ENCODE results near the gene COG5. TPM values are rescaled to one million over a fixed set of nuclear protein-coding genes. Genes with fewer than 3 reads are reported as not detected.

The COG5 gene
- total and polyA plus RNA-seq, 9 of the 15 experiments (the other 6 are each of a cell fraction or from before 2014, with no cell fraction given) = 15.3 to 75.1 (median 56.4) TPM

DNA sequence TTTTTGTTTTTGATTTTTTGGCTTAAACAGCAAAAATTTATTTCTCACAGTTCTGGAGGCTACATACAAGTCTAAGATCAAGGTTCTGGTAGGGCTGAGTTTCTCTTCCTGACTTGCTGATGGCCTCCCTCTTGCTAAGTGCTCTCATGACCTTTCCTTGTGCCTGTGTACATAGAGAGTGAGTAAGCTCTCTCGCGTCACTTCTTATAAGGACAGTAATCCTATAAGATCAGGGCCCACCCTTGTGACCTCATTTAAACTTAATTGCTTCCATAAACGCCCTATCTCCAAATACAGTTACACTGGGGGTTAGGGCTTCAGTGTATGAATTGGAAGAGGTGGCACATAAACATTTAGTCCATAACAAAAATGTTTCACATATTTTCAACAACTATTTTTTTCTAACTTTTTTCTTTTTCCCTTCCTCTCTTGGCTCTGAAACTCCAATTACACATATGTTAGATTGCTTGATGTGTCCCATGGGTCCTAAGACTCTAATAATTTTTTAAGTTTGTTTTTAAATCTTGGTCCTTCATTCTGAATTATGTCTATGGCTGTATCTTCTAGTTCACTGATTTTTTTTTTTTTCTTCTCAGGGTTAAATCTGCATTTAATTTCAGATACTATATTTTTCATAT, 245.1 kb downstream of the COG5 start (continued):
- TF ChIP-seq, protein P1, sequence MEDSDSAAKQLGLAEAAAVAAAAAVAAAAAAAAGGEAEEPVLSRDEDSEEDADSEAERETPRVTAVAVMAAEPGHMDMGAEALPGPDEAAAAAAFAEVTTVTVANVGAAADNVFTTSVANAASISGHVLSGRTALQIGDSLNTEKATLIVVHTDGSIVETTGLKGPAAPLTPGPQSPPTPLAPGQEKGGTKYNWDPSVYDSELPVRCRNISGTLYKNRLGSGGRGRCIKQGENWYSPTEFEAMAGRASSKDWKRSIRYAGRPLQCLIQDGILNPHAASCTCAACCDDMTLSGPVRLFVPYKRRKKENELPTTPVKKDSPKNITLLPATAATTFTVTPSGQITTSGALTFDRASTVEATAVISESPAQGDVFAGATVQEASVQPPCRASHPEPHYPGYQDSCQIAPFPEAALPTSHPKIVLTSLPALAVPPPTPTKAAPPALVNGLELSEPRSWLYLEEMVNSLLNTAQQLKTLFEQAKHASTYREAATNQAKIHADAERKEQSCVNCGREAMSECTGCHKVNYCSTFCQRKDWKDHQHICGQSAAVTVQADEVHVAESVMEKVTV (CRISPR knock-in tag; IDR thresholded peaks at IDR 0.05) = no peak
- TF ChIP-seq CBX8 (IDR thresholded peaks at IDR 0.05; ENCODE audit: borderline replicate concordance, extremely low read depth, low read depth, low read length, poor library complexity, severe bottlenecking) (no peak), ZNF239 (CRISPR knock-in tag; IDR thresholded peaks at IDR 0.05) (peak; percentile 71), KDM2B (CRISPR knock-in tag; IDR thresholded peaks at IDR 0.05) (no peak), ZNF282 (CRISPR knock-in tag; IDR thresholded peaks at IDR 0.05) (no peak), DACH1 (IDR thresholded peaks at IDR 0.05; ENCODE audit: partially characterized antibody) (no peak), ZSCAN29 (IDR thresholded peaks at IDR 0.05) (no peak), FOS (IDR thresholded peaks at IDR 0.05; ENCODE audit: extremely low read depth, insufficient read length) (no peak), NR4A1 (CRISPR knock-in tag; IDR thresholded peaks at IDR 0.05) (no peak), NR4A1 (tag; IDR thresholded peaks at IDR 0.05) (peak; percentile 99), SRSF7 (optimal IDR thresholded peaks at IDR 0.05; ENCODE audit: low read depth, low read length) (no peak), THRAP3 (IDR thresholded peaks at IDR 0.05; ENCODE audit: borderline replicate concordance) (no peak), ZNF134 (CRISPR knock-in tag; conservative IDR thresholded peaks at IDR 0.05) (no peak), SAP30 (IDR thresholded peaks at IDR 0.05; ENCODE audit: borderline replicate concordance, insufficient read depth, low read depth, low read length, poor library complexity, severe bottlenecking) (no peak), SMARCE1 (IDR thresholded peaks at IDR 0.05) (peak; percentile 92), ZNF175 (CRISPR knock-in tag; IDR thresholded peaks at IDR 0.05; ENCODE audit: low read depth) (peak; percentile 99), DDX20 (tag; IDR thresholded peaks at IDR 0.05; ENCODE audit: low read depth) (peak; percentile 99), ZNF76 (CRISPR knock-in tag; IDR thresholded peaks at IDR 0.05; ENCODE audit: borderline replicate concordance) (no peak)
- TF ChIP-seq, protein P2, sequence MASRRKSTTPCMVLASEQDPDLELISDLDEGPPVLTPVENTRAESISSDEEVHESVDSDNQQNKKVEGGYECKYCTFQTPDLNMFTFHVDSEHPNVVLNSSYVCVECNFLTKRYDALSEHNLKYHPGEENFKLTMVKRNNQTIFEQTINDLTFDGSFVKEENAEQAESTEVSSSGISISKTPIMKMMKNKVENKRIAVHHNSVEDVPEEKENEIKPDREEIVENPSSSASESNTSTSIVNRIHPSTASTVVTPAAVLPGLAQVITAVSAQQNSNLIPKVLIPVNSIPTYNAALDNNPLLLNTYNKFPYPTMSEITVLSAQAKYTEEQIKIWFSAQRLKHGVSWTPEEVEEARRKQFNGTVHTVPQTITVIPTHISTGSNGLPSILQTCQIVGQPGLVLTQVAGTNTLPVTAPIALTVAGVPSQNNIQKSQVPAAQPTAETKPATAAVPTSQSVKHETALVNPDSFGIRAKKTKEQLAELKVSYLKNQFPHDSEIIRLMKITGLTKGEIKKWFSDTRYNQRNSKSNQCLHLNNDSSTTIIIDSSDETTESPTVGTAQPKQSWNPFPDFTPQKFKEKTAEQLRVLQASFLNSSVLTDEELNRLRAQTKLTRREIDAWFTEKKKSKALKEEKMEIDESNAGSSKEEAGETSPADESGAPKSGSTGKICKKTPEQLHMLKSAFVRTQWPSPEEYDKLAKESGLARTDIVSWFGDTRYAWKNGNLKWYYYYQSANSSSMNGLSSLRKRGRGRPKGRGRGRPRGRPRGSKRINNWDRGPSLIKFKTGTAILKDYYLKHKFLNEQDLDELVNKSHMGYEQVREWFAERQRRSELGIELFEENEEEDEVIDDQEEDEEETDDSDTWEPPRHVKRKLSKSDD (conservative IDR thresholded peaks at IDR 0.05; ENCODE audit: low read length) = no peak
- TF ChIP-seq, protein P3, sequence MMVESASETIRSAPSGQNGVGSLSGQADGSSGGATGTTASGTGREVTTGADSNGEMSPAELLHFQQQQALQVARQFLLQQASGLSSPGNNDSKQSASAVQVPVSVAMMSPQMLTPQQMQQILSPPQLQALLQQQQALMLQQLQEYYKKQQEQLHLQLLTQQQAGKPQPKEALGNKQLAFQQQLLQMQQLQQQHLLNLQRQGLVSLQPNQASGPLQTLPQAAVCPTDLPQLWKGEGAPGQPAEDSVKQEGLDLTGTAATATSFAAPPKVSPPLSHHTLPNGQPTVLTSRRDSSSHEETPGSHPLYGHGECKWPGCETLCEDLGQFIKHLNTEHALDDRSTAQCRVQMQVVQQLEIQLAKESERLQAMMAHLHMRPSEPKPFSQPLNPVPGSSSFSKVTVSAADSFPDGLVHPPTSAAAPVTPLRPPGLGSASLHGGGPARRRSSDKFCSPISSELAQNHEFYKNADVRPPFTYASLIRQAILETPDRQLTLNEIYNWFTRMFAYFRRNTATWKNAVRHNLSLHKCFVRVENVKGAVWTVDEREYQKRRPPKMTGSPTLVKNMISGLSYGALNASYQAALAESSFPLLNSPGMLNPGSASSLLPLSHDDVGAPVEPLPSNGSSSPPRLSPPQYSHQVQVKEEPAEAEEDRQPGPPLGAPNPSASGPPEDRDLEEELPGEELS (CRISPR knock-in tag; IDR thresholded peaks at IDR 0.05; ENCODE audit: borderline replicate concordance) = no peak
- TF ChIP-seq, protein P4, sequence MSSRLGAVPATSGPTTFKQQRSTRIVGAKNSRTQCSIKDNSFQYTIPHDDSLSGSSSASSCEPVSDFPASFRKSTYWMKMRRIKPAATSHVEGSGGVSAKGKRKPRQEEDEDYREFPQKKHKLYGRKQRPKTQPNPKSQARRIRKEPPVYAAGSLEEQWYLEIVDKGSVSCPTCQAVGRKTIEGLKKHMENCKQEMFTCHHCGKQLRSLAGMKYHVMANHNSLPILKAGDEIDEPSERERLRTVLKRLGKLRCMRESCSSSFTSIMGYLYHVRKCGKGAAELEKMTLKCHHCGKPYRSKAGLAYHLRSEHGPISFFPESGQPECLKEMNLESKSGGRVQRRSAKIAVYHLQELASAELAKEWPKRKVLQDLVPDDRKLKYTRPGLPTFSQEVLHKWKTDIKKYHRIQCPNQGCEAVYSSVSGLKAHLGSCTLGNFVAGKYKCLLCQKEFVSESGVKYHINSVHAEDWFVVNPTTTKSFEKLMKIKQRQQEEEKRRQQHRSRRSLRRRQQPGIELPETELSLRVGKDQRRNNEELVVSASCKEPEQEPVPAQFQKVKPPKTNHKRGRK (tag; IDR thresholded peaks at IDR 0.05) = no peak
